HG03575 (cell line): Measurements from ENCODE around the gene L2HGDH.

ENCODE experiments used
- ATAC-seq: cut with Tn5 transposase; IDR thresholded peaks from one replicate; pipeline ENCODE4 v1.9.1; 2021; ENCODE audit not compliant: unreplicated experiment, insufficient number of reproducible peaks, low FRiP score; ENCODE audit errors: extremely low read depth

The L2HGDH gene

DNA sequence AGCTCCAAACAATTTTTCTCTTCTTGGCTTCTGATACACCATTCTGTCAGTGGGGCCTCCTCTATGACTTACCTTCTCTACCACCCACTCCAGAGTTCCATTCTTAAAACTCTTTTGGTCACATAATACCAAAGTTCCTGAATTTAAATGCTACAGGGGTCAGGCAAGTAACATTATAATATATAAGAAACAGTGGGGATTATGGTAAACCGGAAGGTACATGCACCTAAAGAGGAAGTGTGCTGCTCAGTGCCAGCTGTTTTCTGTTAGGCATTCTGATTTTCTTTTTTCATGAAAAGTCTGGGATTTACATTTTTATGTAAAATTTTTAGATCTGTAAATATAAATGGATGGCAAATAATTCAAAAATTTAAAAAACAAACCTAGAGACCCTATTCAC lies 120.5 kb downstream of the L2HGDH start:
- ATAC-seq = no peak
